Jurkat, Clone E6-1 (cell line): ENCODE measurements around the gene GDPD4.

Experiments used
- DNase-seq: peaks from one replicate; pipeline ENCODE4 v3.0.0-alpha.2; 2011; ENCODE audit warnings: low read depth, low spot score
- H3K4me3 ChIP-seq: 2 replicates; pipeline ENCODE4 v1.5.1; 2011; ENCODE audit warnings: mild to moderate bottlenecking, low read length, control low read depth, moderate library complexity

Gene GDPD4

GRCh38 chr11:77252555-77253270, 48.8 kb downstream of the GDPD4 start:
- no peak overlapping the region for H3K4me3 ChIP-seq
- no peak for DNase-seq

GRCh38 chr11:77250881-77251640, 50.4 kb downstream of the GDPD4 start:
- no peak overlapping the region for H3K4me3 ChIP-seq
- no peak for DNase-seq

- no peak overlapping the region for H3K4me3 ChIP-seq
- DNase-seq: no peak
Observed at GRCh38 chr11:77249427-77249826, 52.1 kb downstream of the GDPD4 start.

DNA sequence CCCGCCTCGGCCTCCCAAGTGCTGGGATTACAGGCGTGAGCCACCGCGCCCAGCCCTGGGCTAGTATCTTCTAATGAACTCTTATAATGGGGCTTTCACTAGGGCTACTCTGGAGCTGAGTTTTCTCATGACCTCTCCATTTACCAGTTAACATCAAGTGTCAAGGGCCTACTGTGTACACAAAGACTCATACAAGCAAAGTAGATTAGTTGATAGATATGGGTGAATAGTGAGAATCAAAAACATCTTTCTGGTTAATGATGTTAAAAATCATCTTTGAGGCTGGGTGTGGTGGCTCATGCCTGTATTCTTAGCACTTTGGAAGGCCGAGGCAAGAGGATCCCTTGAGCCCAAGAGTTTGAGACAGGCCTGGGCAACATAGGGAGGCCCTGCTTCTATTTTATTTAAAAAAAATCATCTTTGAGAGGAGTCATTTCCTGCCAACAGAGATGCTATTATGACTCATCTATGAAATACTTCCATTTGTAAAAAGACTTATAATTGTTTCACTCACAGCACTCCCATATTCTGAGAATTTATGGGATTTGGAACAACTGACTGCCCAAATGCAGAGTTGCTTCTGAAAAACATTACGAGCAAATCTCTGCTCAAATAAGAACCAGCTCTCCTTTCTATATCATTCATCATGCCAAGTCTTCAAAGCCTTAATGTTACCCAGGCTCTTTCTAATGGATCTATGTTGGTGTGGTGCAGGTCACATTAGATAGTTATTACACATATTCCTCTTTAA, 57.0 kb downstream of the GDPD4 start:
- no peak overlapping the region for H3K4me3 ChIP-seq
- no peak for DNase-seq

DNA sequence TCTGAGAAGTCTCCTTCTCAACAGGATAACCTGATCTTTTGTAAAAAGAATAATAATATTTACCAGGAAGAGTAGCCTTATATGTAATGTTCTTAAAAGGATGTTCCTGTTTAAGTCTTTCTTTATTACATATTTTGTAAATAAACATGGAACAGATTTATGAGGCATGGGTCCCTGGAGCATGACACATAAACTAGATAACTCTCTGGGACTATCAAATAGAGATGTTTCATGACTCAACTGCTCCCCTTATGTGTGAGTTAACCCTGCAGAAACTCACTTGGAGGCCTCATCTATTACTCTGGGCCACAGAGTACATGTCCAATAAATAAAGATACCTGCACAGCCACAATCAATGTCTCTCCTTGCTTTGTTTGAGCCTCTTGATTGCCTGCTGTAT, 64.6 kb downstream of the GDPD4 start:
- DNase-seq: no peak
- no peak overlapping the region for H3K4me3 ChIP-seq

GRCh38 chr11:77233011-77233410, 68.5 kb downstream of the GDPD4 start:
- H3K4me3 ChIP-seq: no peak overlapping the region
- no peak for DNase-seq

DNA sequence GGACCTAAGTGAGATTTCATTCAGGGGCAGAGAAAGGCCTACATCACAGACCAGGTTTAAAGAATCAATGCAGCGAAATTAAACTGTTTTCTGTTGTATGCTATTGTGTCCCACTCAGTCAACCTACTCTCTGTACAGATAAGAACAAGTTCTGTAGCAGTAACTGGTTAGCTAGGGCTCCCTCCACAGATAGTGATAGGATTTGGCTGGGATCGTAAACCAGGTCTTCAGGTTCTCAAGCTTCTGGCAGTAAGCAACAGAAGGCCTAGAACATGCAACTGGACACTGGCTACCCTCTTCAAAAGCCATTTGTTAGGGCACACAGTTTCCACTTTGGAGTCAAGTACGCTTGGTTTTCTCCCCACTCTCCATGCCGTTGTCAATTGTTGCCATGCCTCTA, 69.2 kb downstream of the GDPD4 start:
- DNase-seq: no peak
- H3K4me3 ChIP-seq: no peak overlapping the region

DNA sequence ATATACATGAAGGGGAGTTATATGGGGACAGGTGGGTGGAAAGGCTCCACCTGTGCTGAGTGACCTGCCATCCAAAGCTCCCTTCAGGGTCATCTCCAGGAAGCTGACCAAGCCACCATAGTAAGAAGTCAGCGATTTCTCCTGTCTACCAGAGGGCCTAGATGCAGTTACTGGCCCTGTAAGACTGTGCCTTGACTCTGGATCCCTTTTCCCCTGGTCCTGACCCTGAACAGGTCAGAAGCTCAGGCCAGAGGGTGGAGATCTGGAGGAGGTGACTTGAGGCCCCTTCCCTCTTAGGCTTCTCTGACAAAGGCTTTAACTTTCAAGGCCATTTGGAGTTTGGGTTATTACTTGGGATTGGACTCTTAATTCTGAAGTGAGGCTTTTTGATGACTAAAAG, 69.7 kb downstream of the GDPD4 start:
- no peak for DNase-seq

DNA sequence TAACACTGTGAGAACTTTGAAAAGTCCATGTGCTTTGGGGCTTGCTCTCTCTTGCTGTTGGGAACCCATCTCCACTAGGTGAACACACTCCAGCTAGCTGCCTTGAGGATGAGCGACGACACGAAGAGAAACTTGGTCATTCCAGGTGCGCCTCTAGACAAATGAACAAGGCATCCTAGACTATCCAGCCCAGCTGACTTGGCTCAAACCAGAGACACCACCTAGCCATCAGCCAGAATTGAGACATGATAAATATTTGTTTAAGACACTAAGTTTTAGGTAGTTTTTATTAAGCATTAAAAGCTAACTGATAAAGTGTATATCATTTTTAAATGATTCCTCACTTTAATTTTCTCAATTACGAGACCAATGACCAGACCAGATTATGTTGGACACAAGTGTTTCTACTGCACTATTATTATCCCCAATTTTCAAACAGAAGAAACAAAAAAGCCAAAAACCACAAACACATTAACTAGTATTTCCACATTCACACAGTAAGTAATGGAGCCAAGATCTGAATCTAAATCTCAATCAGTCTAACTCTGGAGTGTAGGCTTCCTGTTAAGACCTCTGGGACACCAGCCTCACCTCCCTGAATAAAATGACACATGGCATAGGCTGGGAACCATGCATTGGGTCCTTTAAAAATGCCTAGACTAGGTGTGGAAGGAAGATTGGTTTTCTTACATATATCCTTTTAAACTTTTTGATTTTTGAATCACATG, 70.4 kb downstream of the GDPD4 start:
- no peak overlapping the region for H3K4me3 ChIP-seq
- DNase-seq: no peak

More for the DNA sequence above, 69.7 kb downstream of the GDPD4 start:
- H3K4me3 ChIP-seq: no peak overlapping the region

- H3K4me3 ChIP-seq: no peak overlapping the region
- DNase-seq: no peak
Observed at GRCh38 chr11:77223797-77224196, 77.7 kb downstream of the GDPD4 start.

- no peak overlapping the region for H3K4me3 ChIP-seq
- no peak for DNase-seq
Observed at GRCh38 chr11:77217156-77217555, 84.3 kb downstream of the GDPD4 start.

DNA sequence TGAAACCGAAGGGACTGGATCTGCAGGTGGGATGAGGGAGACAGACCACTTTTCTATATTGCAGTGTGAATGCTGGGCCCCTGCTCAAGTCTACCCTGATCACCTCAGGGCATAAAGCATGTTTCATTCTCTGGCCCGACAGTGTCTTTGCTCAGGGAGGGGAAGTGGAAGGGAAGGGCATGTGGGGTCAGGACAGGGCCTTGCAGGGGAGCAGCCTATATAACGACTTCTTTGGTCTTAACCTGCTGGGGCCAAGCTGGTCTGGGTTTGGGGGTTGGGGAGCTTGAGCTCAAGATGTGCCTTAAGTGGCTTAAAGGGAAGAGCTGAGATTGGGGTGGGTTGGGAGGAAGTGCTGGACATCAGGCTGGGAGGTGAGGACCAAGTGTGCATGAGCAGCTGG, 86.4 kb downstream of the GDPD4 start:
- H3K4me3 ChIP-seq: no peak overlapping the region
- no peak for DNase-seq

- no peak overlapping the region for H3K4me3 ChIP-seq
- DNase-seq: no peak
Observed at GRCh38 chr11:77214557-77214956, 86.9 kb downstream of the GDPD4 start.

DNA sequence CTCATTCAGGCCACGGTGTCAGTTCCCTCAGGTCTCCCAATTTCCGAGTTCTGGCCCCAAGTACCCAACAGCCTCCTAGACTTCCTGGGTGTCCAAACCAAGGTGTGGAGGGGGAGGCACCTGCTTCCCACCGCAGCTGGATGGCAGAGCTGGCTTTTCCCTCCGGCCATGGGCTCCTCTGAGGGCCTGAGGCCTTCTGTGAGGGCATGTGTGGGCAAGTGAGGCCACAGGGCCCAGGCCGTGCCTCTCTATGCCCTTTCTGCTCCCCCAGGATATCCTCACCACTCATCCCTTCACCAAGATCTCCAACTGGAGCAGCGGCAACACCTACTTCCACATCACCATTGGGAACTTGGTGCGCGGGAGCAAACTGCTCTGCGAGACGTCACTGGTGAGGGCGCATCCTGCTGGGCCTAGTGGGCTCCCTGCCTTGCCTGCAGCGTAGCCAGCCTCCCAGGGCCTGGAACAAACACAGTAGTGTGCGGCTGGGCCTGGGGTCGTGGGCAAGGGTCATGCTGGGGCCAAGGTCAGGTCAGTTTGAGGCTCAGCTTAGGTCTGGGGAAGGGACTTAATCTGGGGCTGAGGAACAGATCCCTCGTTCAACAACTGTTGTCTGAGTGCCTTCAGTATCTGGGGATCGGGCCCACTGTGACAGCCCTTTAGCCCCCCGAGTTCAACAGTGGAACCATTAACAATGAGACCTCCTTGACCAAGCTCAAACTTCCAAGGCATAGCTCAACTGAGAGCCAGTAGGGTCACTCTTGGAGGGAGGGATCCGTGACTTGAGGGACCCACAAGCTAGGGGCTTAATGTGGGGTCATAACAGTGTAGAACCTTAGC, 87.7 kb downstream of the GDPD4 start:
- no peak for DNase-seq
- H3K4me3 ChIP-seq: no peak overlapping the region

DNA sequence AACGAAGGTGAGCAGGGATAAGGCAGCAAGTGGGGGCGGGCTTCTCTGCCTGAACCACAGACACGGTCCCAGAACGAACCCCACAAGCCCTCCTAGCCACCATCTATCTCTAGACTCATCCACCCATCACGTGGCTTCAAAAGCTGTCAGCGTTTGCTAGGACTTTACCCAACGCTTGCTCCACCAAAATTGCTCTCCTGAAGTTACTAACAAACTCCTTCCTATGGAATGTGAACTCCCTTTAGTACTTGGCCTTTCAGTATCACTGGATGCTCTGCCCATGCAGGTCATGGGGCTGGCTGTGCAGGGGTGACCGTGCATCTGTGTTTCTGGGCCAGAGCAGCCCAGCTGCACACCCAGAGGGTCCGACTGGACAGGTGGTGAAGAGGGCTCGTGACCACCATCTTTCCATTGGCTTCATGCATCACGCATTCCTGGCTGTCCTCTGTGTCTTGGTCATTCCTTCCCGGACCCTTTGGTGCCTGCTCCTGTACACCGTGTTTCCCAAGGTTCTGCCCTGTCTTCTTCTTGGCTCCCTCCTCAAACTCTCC, 88.4 kb downstream of the GDPD4 start:
- no peak for DNase-seq
- no peak overlapping the region for H3K4me3 ChIP-seq

DNA sequence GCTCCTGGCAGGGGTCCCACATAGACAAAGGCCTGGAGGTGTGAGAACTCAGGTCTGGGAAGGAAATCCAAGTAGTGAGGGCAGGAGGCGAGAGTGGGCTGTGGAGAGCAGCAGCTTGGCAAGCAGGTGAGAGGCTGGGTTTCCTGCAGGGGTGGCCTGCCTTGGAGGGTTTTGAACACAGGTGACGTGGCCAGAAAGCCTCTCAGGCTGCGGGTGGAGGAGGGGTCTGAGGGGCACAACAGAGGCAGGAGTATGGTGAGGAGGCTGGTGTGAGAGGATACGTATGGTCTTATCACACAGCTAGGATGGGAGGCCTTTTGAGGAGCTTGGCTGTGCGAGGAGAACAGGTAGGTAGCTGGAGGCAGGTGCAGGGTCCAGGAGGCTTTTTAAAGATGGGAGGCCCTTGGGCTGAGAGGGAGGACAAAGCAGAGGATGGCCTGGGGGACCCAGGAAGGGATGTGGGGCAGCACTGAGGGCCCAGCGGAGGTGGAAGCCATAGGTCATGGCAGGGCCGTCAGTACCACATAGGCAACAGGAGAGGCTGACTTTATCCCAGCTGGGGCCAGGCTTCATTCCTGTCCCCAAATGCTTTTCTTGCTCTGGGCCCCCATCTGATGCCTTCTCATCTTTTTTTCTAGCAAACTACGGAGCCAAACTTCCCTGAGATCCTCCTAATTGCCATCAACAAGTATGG, 89.0 kb downstream of the GDPD4 start:
- no peak for DNase-seq
- H3K4me3 ChIP-seq: no peak overlapping the region

DNA sequence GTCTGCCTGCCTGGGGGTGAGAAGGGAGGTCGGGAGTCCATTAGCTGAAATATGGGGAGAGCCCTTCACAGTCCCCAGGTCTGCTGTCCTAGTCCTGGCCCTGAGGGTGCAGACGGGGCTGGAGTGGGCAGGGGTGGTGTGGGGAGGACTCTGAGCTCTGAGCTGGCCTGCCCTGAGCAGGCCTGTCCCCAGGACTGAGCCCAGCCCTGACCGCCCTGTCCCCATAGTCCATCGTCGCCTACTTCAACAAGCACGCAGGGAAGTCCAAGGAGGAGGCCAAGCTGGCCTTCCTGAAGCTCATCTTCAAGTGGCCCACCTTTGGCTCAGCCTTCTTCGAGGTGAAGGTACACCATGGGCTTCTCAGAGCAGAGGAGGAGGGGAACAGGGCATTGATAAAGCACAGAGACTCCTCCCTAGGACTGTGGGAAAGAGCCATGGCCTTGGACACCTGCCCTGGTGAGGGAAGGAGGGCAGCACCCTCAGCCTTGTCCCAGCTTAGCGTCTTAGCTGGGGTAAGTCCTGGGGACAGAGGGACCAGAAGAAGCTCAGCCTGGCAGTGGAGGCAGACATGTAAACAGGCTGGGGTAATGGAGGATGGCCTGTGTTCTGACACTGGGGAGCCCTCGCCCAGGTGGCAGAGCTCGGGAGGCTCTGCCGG, 89.8 kb downstream of the GDPD4 start:
- no peak overlapping the region for H3K4me3 ChIP-seq
- no peak for DNase-seq
